Prostate gland (tissue), 2 donors: Measurements from ENCODE around the gene RPP21. TPM values are rescaled to one million over a fixed set of nuclear protein-coding genes. Genes with fewer than 3 reads are reported as not detected.
"Not testable (repeated sequence)": the region's sequence is repeated elsewhere in the genome, so short reads cannot be mapped to it uniquely, and the experiment has no call there.

Experiments
- DNase-seq: peaks from one replicate; pipeline ENCODE4 v3.0.0-alpha.2; 2019; ENCODE audit warnings: low spot score
- H3K27ac ChIP-seq, 2 donors: fragments of 200-600 bp; sonication (generic); 2 replicates each; pipeline ENCODE4 v1.5.1; 2017 to 2019
- H3K27me3 ChIP-seq: fragments of 200-600 bp; sonication (generic); replicated peaks from 2 replicates; pipeline ENCODE4 v1.5.1; 2019; ENCODE audit not compliant: insufficient read depth
- H3K36me3 ChIP-seq, 2 donors: fragments of 200-600 bp; sonication (generic); 1 replicate in 1 of 2; 2 replicates in 1 of 2; pipeline versions ENCODE4 v1.5.1 to v1.8.1; 2017 to 2019
- H3K4me1 ChIP-seq: fragments of 200-600 bp; sonication (generic); replicated peaks from 2 replicates; pipeline ENCODE4 v1.5.1; 2019
- H3K4me3 ChIP-seq, 2 donors: fragments of 200-600 bp; sonication (generic); 2 replicates each; pipeline ENCODE4 v1.5.1; 2017 to 2019
- H3K9me3 ChIP-seq: fragments of 200-600 bp; sonication (generic); 2 replicates; pipeline ENCODE4 v1.5.1; 2017
- CTCF ChIP-seq, 4 experiments: fragments of 200-600 bp in 2 of 4; fragments of 450-650 bp in 2 of 4; sonication (generic) in 2 of 4; IDR thresholded peaks; 1 replicate in 3 of 4; 2 replicates in 1 of 4; pipeline ENCODE4 v1.5.1; 2016 to 2019; ENCODE audit warnings: antibody characterized with exemption in 4 of 4, mild to moderate bottlenecking in 2 of 4, moderate library complexity in 2 of 4
- POLR2A ChIP-seq: fragments of 450-650 bp; IDR thresholded peaks from one replicate; pipeline ENCODE4 v1.6.1; 2016; ENCODE audit warnings: antibody characterized with exemption, mild to moderate bottlenecking
- POLR2AphosphoS5 ChIP-seq: sonication (generic); formaldehyde crosslinking; IDR thresholded peaks from one replicate; pipeline ENCODE4 v1.6.1; 2017; ENCODE audit warnings: antibody characterized with exemption
- WGBS: methylation state at CpG from one replicate; pipeline ENCODE4 v1.1.5; 2018; 5-methylcytosine and 5-hydroxymethylcytosine counted together
- intact Hi-C: fragments of 100-400 bp; cut with DNase I; formaldehyde crosslinking; loops from one replicate; pipeline ENCODE4 v1.14.2; 2022
- total RNA-seq, 2 donors: library from RNA; depleted of rRNA; stranded (reverse); fragments of >200 nt; gene quantifications; one replicate each; pipeline ENCODE4 v1.1.0, GENCODE V29; 2016

RPP21 gene
- total RNA-seq, 2 donors from 2014 or later = 86.7 to 121 TPM

GRCh38 chr6:30364591-30364990 lies 19.6 kb downstream of the RPP21 start:
- no peak for DNase-seq
- no peaks in the 10 kb centered on the region for H3K36me3 ChIP-seq
- peaks cover 2% of the 10 kb centered on the region for H3K27me3 ChIP-seq
- H3K4me1 ChIP-seq = no peaks in the 10 kb centered on the region
- H3K9me3 ChIP-seq = no peaks in the 10 kb centered on the region
- H3K4me3 ChIP-seq = no peak overlapping the region
- H3K27ac ChIP-seq = no peak overlapping the region
- TF ChIP-seq POLR2AphosphoS5 (no peak), CTCF (IDR thresholded peaks at IDR 0.05) (no peak), POLR2A (no peak)
- WGBS = 94% methylated on average over 2 of the region's 2 CpGs
- intact Hi-C loops = no loop called here

GRCh38 chr6:30369280-30369679 lies 24.3 kb downstream of the RPP21 start:
- H3K27me3 ChIP-seq, H3K4me1 ChIP-seq, intact Hi-C loops, H3K4me3 ChIP-seq, H3K36me3 ChIP-seq, H3K27ac ChIP-seq, DNase-seq, H3K9me3 ChIP-seq: not testable (repeated sequence)
- 24% methylated on average over 1 of the region's 1 CpG for WGBS

- no peaks in the 10 kb centered on the region for H3K36me3 ChIP-seq
- no peak for DNase-seq
- no peak overlapping the region for H3K27ac ChIP-seq
- H3K27me3 ChIP-seq = no peaks in the 10 kb centered on the region
- intact Hi-C loops = no loop called here
- WGBS = 0% methylated on average over 1 of the region's 1 CpG
- no peaks in the 10 kb centered on the region for H3K4me1 ChIP-seq
- TF ChIP-seq POLR2AphosphoS5 = no peak
- TF ChIP-seq CTCF (IDR thresholded peaks at IDR 0.05) = no peak
- no peak for TF ChIP-seq POLR2A
- H3K9me3 ChIP-seq = no peaks in the 10 kb centered on the region
- H3K4me3 ChIP-seq = no peak overlapping the region
Measured at GRCh38 chr6:30378290-30378937, 33.5 kb downstream of the RPP21 start.

GRCh38 chr6:30380464-30380863 lies 35.5 kb downstream of the RPP21 start:
- H3K27me3 ChIP-seq = no peaks in the 10 kb centered on the region

GRCh38 chr6:30386166-30386565 lies 41.2 kb downstream of the RPP21 start:
- no peaks in the 10 kb centered on the region for H3K4me1 ChIP-seq
- H3K4me3 ChIP-seq = no peak overlapping the region
- no peak for DNase-seq
- H3K36me3 ChIP-seq = no peaks in the 10 kb centered on the region
- H3K27me3 ChIP-seq = no peaks in the 10 kb centered on the region
- H3K27ac ChIP-seq = no peak overlapping the region
- intact Hi-C loops = no loop called here
- H3K9me3 ChIP-seq = no peaks in the 10 kb centered on the region
- WGBS = 42% methylated on average over 3 of the region's 3 CpGs
- no peak for TF ChIP-seq CTCF (IDR thresholded peaks at IDR 0.05)
- TF ChIP-seq POLR2AphosphoS5 = no peak
- TF ChIP-seq POLR2A = no peak

More at GRCh38 chr6:30380464-30380863, 35.5 kb downstream of the RPP21 start:
- TF ChIP-seq CTCF (IDR thresholded peaks at IDR 0.05) (no peak), POLR2AphosphoS5 (no peak), POLR2A (no peak)
- no peak overlapping the region for H3K4me3 ChIP-seq
- H3K36me3 ChIP-seq = no peaks in the 10 kb centered on the region
- no peaks in the 10 kb centered on the region for H3K9me3 ChIP-seq
- WGBS = 25% methylated on average over 5 of the region's 5 CpGs
- no peak for DNase-seq
- H3K4me1 ChIP-seq = no peaks in the 10 kb centered on the region
- intact Hi-C loops = no loop called here
- H3K27ac ChIP-seq = no peak overlapping the region
